Right ventricle myocardium inferior (tissue), 1 donor: ENCODE data around the gene HDAC9. TPM values are rescaled to one million over a fixed set of nuclear protein-coding genes. Genes with fewer than 3 reads are reported as not detected.
A peak's percentile ranks its signal among the peaks of the same experiment; 100 is the strongest.

Source experiments
- ATAC-seq: fragments of 200-7000 bp; cut with Tn5 transposase; one replicate; pipeline ENCODE4 v1.9.1; 2020; ENCODE audit warnings: mild to moderate bottlenecking, moderate library complexity
- DNase-seq: peaks from one replicate; pipeline ENCODE4 v3.0.0; 2021; ENCODE audit errors: missing footprints
- intact Hi-C: fragments of 100-400 bp; cut with DNase I; formaldehyde crosslinking; loops from one replicate; pipeline ENCODE4 v1.11.0; 2022
- total RNA-seq: library from RNA; stranded (reverse); fragmentation: NEBNext Ultra II Directional; extraction: Animal tissue kit (Norgen Biotek cat#: 25700); gene quantifications from one replicate; pipeline ENCODE4 v1.2.1, GENCODE V29; 2021
- donor health status: DM: no; HTN: yes; CAD: no; lungs with severe emphysema.

Gene HDAC9
- total RNA-seq, 1 donor from 2014 or later: 25.3 TPM

GRCh38 chr7:18831419-18831818, 335.9 kb downstream of the HDAC9 start:
- ATAC-seq (no peak), DNase-seq (no peak)
- intact Hi-C loops: no loop called here

GRCh38 chr7:18831943-18832342, 336.4 kb downstream of the HDAC9 start:
- DNase-seq (no peak), ATAC-seq (no peak)
- intact Hi-C loops: no loop called here

- ATAC-seq (no peak), DNase-seq (no peak)
- intact Hi-C loops: no loop called here
Measured at GRCh38 chr7:18834577-18834976, 339.0 kb downstream of the HDAC9 start.

- DNase-seq (no peak), ATAC-seq (no peak)
- intact Hi-C loops: no loop called here
Measured at GRCh38 chr7:18835001-18835690, 339.6 kb downstream of the HDAC9 start.

GRCh38 chr7:18843979-18844378, 348.4 kb downstream of the HDAC9 start:
- ATAC-seq (no peak), DNase-seq (no peak)
- intact Hi-C loops: no loop called here

GRCh38 chr7:18844735-18845134, 349.2 kb downstream of the HDAC9 start:
- intact Hi-C loops: no loop called here
- ATAC-seq (no peak), DNase-seq (no peak)

- DNase-seq (no peak), ATAC-seq (no peak)
- intact Hi-C loops: no loop called here
Measured at GRCh38 chr7:18845700-18846099, 350.2 kb downstream of the HDAC9 start.

- no peak for ATAC-seq
- intact Hi-C loops: no loop called here
- no peak for DNase-seq
Measured at GRCh38 chr7:18846765-18847215, 351.2 kb downstream of the HDAC9 start.

GRCh38 chr7:18849130-18849529, 353.6 kb downstream of the HDAC9 start:
- intact Hi-C loops: no loop called here
- ATAC-seq (no peak), DNase-seq (no peak)

GRCh38 chr7:18855796-18856195, 360.2 kb downstream of the HDAC9 start:
- ATAC-seq (no peak), DNase-seq (no peak)
- intact Hi-C loops: no loop called here

GRCh38 chr7:18858232-18858631, 362.7 kb downstream of the HDAC9 start:
- intact Hi-C loops: no loop called here
- DNase-seq: no peak
- no peak for ATAC-seq

GRCh38 chr7:18859318-18859717, 363.8 kb downstream of the HDAC9 start:
- intact Hi-C loops: no loop called here
- ATAC-seq (no peak), DNase-seq (no peak)

- intact Hi-C loops: no loop called here
- DNase-seq (no peak), ATAC-seq (no peak)
Measured at GRCh38 chr7:18860221-18860620, 364.7 kb downstream of the HDAC9 start.

- DNase-seq (no peak), ATAC-seq (no peak)
- intact Hi-C loops: no loop called here
Measured at GRCh38 chr7:18861514-18862118, 366.1 kb downstream of the HDAC9 start.

- intact Hi-C loops: no loop called here
- DNase-seq (no peak), ATAC-seq (no peak)
Measured at GRCh38 chr7:18864967-18865366, 369.4 kb downstream of the HDAC9 start.

- ATAC-seq (peak; percentile 98), DNase-seq (peak; percentile 65)
- intact Hi-C loops: no loop called here
Measured at GRCh38 chr7:18866359-18867036, 370.9 kb downstream of the HDAC9 start.

- intact Hi-C loops: no loop called here
- ATAC-seq: no peak
- DNase-seq: no peak
Measured at GRCh38 chr7:18872344-18872743, 376.8 kb downstream of the HDAC9 start.

- no peak for DNase-seq
- intact Hi-C loops: no loop called here
- ATAC-seq: no peak
Measured at GRCh38 chr7:18873734-18874336, 378.3 kb downstream of the HDAC9 start.

- no peak for ATAC-seq
- DNase-seq: no peak
- intact Hi-C loops: no loop called here
Measured at GRCh38 chr7:18874880-18875279, 379.3 kb downstream of the HDAC9 start.

GRCh38 chr7:18877874-18878273, 382.3 kb downstream of the HDAC9 start:
- ATAC-seq (no peak), DNase-seq (no peak)
- intact Hi-C loops: no loop called here
